ENCODE data around the gene KCNH4.

Gene KCNH4

DNA sequence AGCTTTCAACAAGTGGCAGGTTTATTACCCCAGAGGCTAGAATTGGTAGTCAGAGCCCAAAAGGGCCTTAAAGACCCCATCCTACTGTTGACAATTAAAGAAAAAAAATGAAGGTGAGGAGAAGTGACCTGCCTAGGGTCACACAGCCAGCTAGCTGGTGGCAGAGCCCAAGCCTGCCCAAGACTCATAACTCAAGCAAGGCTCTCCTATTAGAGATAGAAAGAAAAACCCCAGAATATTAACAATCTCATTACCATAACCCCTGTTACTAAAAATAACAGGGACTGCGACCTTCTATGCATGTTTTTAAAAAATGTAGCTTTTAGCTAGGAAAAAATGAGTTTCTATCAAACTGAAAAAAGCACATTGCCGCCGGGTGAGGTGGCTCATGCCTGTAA, 44.3 kb downstream of the KCNH4 start:
- no peak for DNase-seq (ENCODE audit: low read depth, low spot score)

DNA sequence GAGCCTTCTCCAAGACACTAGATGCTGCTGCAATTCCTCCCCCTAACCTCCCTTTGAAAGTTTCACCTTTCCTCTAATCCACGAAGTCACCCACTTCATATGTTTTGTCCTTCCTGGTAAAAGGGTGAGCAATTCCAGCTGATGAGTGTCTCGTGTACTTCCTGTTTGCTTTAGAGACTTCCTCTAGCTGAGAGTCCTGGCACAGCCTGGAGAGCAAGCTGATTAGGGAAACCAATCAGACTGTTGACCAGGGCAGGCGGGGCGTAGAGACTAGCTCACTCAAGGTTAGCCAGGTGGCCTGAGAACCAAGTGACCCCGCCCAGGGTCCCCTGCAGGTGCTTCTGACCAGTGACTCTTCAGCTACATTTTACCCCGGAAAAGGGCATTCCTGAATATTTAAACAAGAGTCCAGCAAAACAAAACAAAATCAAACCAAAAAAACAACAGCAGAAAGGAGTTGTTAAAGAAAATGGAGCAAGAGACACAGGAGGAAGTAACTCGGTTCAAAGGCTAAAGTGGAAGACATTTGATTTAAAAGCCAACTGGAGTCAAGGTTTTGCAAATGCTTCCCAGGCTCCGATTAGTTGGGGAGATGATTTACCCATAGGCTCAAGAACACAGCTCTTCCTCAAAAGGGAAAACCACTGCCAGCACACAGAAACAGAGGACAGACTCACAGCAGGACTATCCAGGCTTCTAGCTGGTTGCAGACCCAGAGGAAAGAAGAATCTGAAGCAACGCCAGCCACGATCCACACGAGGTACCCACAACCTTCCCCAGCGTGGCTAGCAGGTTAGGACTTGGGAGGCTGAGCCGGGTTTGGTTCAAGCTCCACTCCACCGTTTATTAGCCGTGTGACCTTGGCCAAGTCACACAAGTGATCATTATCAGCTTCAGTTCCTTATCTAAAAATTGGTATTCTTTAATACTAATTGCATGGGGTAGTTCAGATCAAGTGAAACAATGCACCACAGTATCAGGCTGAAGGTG, 45.0 kb downstream of the KCNH4 start:
- DNase-seq (ENCODE audit: low read depth, low spot score), result no peak

DNA sequence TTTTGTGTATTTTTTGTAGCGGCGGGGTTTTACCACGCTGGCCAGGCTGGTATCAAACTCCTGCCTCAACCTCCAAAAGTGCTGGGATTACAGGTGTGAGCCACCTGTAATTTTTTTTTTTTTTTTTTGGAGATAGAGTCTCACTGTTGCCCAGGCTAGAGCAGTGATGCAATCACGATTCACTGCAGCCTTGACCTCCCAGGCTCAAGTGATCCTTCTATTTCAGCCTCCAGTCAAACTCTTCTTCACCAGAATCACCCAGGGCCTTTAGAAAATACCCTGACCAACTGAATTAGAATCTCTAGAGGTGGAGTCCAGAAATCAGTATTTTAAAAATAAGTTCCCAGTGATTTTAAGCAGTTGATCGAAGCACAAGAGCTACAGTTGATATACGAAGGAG, 45.8 kb downstream of the KCNH4 start:
- DNase-seq (ENCODE audit: low read depth, low spot score), result no peak

DNA sequence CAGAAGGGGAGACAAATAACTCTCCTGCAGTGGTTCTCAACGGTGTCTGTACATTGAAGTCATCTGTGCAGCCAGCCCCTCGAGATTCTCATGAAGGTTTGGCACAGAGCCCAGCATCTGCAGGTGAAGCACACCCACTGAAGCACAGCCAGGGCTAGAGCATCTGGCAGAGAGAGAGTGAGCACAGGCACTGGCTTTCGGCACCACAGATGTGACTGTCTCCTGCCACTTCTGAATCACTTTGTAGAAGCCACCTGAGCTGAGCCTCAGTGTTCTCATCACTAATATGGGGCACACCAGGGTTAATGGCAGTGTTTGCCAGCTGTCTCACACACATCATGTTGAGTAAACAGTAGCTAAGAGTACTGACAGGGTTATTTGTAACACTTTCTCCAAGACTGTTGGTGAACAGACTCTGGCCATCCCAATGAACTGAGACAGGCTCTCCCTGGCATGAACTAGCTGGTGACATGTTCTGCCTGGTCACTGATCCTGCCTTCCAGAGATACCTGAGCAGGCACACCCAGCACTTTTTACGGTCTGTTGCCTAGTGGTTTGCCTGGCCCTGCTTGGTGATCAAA, 47.4 kb downstream of the KCNH4 start:
- DNase-seq (ENCODE audit: low read depth, low spot score), result no peak

DNA sequence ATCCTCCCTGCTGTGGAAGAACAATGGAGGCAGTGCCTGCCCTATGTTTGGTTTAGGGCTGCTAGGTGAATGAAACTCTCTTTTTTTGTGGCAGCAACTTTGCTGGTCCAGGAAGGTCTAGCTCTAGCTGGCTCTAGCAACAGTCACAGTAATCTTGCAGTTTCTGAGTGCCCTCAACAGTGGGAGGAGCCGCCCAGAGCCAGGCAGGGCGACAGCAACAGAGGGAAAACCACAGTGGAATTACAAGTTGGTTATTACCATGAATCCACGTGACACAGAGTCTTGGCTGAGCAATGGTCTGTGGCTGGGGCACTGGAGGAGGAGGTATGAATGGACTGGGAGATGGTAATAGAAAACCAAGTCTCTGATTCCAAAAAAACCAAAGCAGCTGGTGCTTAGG, 48.0 kb downstream of the KCNH4 start:
- DNase-seq (ENCODE audit: low read depth, low spot score), result no peak

DNA sequence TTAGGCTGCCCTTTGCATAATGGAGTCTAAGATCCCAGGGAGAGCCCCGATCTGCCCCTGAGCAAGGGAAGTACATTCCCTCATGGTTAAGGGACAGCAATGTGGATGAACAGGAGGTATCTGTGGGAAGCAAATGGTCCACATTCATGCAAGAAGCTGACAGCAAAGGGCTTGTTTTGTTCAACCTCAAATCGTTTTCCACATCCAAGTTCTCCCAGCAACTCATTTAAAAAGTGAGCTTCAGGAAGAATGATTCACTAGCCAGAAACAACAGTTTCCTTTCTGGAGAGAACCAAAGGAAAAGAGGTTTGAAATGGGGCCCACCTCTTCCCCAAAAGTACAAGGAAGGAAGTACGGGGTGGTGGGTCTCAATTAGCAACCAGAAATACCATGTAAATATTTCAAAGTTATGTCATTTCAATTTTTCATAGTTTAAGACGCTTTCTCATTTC, 48.9 kb downstream of the KCNH4 start:
- DNase-seq (ENCODE audit: low read depth, low spot score), result no peak

DNA sequence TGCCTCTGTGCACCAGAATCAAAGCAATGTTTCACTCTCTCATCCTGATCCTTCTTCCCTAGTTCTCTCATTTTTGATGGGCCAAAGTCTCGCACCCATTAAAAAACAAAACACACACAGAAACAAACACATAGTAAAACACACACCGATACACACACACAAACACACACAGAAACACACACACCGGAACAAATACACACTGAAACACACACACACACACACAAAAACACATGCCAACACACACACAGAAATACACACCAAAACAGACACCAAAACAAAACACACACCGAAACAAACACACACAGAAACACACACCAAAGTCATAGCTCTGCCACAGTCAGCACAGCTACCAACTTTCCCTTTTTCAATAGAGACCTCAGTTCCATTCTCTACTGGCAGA, 49.7 kb downstream of the KCNH4 start:
- no peak for DNase-seq (ENCODE audit: low read depth, low spot score)

DNA sequence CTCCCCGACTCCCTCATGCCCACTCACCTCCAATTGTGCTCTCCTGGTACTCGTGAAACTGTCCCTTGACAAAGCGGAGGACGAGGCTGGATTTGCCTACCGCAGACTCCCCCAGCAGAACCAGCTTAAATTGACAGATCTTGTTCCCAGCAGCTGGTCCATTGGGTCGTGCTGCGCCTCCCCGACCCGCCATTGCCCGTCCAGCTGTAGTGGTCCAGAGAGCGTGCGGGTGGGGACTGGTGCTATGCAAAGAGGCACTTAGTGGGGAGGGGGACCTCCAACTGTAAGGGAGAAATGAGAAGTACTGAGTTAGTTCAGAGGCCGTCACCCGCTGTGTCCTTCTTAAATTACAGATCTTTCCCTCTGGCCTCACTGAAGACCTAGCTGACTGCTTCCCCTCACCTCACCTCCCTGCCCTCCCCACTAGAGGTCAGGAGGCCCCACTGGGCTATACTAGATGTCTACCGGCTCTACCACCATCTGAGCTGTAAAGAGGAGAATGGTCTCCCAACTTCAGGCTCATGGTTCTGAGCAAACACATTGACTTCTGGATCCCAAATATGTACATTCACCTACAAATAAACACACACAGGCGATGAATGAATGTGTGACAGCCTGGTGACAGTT, 50.5 kb downstream of the KCNH4 start:
- DNase-seq (ENCODE audit: low read depth, low spot score), result no peak

DNA sequence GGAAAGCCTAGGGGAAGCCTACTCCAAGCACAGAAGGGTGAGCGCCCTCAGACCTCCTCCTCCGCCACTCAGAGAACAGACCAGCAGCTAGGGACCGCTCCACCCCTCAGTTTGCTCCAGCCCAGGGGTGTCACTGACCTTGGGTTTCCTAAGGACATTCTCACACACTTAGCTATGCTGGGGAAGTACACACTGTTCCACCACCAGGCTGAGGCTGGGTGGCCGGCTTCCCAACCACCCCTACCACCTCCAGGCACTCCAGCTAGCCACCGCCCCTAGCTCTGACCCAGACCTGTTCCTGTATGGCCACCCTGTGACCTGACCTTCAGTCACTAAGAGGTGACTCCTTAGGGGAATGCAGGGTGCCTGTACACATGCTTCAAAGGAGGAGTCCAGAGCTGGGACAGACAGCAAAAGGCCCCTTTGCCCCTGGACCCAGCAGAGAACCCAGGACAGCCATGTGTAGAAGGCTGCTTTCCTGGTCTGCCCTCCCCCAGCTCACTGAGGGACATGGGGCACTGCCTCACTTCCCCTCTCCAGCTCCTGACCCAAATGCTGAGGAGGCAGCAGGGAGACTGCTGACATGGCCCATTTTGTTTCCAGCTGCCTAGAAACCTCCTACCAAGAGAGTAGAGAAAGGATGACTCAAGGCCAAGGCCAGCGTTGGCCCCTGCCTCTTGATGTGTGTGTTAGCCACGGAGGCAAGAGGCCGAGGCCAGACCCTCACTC, 51.7 kb downstream of the KCNH4 start:
- DNase-seq (ENCODE audit: low read depth, low spot score), result no peak

DNA sequence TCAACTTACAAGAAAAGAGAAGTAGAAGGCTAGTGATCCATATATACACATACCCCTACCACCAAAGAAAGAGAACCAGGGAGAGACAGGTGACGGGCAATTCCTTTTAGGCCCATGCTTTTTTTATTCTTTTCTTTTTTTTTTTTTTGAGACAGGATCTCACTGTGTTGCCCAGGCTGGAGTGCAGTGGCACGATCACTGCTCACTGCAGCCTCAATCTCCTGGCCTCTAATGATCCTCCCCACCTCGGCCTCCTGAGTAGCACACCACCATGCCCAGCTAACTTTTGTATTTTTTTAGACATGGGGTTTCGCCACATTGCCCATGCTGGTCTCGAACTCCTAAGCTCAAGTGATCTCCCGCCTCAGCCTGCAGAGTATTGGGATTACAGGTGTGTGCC, 53.5 kb downstream of the KCNH4 start:
- no peak for DNase-seq (ENCODE audit: low read depth, low spot score)

DNA sequence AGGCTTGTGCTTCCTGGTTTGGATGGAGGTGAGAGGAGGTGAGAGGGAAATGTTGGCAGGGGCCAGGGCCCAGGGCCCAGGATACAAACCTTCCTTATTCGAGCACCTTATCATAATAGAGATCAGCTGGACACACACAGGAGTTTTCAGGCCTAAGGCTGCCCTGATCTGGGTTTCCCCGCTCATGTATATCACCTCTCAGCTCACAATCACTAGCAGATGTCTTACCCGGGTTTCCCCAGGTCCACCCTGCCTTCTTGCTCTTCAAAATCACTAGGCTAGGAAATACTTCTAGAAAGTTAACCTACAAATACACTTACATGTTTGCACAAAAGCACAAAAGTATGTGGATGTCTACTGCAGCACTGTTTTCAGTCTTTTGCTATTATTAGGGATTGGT, 54.1 kb downstream of the KCNH4 start:
- no peak for DNase-seq (ENCODE audit: low read depth, low spot score)

DNA sequence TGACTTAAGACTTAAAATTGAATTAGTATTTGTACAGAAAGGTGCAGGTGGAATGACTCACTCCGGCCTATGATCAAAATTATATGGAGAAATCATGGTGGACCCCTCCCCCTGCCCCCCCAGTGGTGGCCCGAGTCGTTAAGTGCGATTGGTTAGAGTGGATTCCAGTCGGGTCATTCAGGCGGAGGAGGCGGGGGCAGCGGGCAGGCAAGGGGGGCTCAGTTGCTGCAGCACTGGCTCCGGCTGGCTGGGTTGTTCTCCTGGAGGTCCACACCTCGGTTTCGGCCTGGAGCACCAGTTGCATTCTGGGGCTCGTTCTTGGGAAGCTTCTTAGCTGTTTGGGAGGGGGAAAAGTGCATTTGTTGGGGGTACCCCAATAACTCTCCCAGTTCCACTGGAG, 55.4 kb downstream of the KCNH4 start:
- no peak for DNase-seq (ENCODE audit: low read depth, low spot score)

DNA sequence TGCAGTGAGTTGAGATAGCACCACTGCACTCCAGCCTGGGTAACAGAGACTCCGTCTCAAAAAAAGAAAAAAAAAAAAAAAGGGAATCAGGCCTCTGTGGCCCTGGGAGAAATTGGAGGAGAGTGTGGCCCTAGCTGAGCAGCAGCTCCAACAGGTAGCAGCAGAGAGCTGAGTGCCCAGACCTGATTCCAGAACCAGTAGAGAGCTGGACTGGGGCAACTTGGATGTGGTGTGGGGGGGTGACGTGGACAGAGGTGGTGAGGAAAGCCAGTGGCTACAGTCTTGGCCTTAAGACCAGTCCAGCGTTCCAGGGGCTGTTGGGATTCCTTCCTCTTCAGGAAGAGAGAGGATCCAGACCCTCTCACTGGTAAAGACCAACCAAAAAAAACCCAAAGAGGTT, 56.7 kb downstream of the KCNH4 start:
- no peak for DNase-seq (ENCODE audit: low read depth, low spot score)

DNA sequence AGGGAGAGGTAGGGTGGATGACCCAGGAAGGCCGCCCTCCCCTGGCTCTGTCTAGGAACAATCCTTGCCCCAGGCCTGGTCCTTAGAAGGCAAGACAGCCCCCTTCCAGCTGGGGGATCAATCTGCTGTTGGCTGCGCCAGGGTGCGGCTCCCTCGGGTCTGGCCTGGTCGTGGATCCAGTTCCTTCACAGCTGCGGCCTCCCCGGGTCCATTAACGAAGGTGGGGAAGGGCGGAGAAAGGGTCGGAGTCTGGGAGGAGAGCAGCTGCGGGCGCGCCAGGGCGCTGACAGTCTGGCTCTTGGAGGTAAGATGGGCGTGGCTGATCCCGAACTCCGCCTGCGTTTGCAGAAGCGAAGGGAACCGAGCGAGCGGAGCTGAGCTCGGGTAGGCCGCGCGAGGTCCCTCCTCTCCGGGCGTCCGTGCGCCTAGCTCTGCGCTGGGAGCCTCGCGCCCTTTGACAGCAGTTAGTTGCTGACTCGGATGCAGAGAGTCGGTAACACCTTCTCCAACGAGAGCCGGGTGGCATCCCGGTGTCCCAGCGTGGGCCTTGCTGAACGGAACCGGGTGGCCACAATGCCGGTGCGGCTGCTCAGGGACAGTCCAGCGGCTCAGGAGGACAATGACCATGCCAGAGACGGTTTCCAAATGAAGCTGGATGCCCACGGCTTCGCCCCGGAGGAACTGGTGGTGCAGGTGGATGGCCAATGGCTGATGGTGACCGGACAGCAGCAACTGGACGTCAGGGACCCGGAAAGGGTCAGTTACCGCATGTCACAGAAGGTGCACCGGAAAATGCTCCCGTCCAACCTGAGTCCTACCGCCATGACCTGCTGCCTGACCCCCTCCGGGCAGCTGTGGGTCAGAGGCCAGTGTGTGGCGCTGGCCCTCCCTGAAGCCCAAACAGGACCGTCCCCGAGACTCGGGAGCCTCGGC, 58.3 kb downstream of the KCNH4 start, which contains the start of gene HSPB9:
HSPB9 (plus strand) TSS at position 434 of the 933 bp plus-strand sequence; CDS start at position 481, 47 bp downstream.
- no peak for DNase-seq (ENCODE audit: low read depth, low spot score)

DNA sequence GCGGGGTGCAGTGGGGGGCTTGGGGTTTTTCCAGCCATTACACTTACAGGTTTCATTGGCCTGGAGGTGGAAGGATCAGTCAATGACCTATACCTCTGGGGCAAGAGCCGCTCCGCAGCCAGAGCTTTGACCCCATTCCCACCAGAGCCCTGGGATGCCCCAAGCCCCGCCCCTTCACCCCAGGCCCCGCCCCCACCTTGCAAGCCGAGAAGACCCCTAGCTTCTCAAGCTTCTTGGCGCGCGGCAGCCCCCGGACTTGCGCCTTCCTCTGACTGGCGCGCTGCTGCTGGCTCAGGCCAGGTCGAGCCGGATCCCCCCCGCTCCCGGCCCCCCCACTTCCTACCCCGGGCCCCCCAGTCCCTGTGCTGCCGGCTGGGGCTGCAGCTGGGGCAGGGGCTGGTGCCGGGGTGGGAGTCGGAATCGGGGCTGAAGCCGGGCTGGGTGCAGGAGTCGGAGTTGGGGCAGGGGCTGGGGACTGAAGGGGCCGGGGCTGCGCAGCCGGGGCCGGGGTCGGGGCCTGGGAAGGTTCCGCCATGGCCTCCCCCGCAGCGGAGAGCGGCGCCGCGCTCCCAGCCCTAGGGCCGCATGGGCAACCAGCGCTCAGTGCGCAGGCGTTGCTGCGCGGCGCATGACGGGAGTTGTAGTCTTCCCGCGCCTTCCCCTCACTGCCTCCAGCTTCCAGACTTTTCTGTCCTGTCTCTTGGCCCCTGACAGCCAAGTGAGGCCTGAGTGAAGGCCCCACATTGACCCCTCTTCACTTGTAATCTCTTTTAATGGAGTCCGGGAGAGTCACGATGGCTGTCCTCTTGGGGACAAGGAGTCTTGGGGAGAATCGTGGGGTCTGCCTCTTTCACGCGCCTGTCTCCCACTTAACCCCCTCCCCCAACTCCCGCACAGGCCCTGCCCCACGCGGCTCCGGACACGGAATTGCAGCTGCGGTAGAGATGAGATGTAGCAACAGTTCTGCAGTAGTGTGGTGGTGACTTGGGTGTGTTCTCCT, 59.9 kb downstream of the KCNH4 start, which contains the start of gene KAT2A:
KAT2A (minus strand) TSS at position 598 of the 1,000 bp plus-strand sequence; CDS start at position 535, 63 bp downstream.
- peak; percentile 39 for DNase-seq (ENCODE audit: low read depth, low spot score)

DNA sequence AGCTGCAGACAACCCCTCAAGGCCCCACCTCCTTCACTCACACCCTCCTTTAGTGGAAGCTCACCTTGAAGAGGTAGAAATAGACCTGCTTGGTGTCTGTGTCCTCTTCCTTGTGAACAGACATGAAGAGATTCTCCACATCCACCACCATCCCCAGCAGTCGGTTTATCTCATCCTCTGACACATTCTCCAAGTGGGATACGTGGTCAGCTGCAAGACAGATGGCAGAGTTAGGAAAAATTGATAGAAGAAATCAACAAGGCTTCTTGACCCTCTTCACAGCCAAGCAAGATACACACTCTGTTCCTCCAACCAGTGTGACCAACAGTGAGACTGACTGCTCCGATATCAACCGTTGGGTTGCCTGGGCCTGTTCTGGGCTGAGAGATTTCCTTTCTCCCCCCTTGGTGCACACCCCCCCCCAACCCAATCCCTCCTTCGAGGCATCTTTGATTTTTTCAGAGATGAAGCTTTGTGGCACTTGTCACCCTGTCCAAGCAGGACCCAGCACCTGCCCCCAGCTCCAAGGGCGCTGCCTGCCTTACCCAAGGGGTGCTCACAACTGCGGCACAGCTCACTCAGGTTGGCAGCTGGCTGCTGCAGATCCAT, 60.7 kb downstream of the KCNH4 start:
- no peak for DNase-seq (ENCODE audit: low read depth, low spot score)

DNA sequence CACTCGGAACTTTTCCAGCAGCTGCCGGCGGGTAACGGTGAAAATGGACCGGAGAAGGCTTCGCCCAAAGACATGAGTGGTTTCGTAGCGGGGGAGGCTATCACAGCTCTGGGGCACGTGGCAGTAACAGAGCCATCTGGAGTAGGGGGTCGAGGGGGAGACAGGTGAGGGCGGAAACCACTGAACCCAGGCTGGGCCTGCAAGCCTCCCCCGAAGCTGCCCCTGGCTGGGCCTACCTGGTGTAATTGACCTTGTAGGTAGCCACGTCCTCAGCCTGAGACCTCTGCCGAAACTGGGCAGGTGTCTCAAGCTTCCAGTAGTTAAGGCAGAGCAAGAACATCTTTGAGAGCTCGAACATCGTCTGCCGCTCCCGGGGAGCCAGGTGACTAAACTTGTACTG, 61.6 kb downstream of the KCNH4 start:
- DNase-seq (ENCODE audit: low read depth, low spot score), result no peak

DNA sequence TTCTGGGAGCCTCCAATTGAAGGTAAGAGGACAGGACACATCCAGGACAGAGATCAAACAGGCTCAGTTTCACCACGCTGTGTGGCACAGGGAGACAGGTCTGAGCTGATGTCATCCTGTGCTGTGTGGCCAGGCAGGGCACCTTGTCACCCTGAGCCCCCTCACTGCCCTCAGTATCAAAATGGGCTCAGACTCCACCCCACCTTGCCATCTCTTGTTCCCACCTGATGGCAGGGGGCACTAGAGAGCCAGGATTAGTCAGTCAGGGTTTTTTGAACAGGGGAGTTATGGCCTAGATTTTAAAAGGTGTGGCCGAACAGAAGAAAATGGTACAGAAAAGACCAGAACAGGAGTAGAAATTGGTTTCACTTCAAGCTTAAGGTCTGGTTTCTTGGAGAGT, 62.4 kb downstream of the KCNH4 start:
- DNase-seq (ENCODE audit: low read depth, low spot score), result no peak

DNA sequence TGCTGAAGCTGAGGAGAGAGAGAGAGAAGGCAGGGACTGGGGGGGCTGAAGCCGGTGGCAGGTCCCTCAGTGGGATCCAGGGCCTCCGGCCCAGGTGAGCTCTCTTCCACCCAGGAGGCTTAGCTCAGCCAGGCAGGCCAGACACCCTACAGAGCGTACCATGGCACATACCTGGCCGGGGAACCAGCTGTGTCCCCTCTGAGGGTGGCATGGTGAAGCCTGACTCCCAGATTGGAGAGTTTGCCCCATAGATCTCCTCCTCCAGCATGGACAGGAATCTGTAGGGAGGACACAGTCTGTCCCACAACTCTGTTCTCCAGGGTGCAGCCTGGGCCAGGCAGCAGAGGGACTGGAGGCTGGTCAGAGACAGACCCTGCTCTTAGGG, 62.8 kb downstream of the KCNH4 start:
- no peak for DNase-seq (ENCODE audit: low read depth, low spot score)

All from smooth muscle cell of the brain vasculature (primary cell).